ENCODE data around the gene CCDC187.

DNA sequence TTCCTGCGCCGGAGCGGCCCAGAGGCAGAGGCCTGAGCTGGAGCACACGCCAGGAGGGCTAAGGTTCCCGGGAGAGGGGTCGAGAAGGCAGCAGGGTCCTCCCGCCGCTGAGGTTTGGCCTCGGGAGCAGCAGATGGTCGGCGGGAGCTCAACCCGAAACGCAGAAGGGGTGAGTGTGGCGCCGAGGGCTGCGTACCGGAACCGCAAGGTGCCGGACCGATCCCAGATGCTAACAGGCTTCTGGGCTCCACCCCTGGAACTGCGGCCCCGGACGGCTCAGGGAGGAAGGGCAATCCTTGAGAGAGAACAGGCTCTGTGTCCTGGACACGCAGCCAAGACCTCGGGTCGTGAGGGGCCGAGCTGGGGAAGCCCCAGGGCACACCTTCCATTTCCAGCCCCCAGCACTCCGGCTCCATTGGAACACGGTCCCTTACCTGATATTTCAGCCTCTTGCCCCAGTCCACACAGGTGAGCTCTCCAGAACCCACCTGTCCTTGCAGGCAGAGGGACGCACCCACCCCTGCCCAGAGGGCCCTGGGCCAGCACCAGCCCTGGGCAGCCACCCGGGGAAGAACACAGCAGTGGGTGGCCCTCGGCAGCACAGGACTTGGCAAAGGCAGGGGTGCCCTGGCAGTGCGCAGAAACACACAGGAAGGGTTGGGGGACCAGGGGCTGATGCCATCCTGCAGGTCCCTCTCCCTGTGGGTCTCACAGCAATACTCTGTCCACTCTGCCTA, 100.3 kb downstream of the CCDC187 start:
- TF ChIP-seq, protein P1, sequence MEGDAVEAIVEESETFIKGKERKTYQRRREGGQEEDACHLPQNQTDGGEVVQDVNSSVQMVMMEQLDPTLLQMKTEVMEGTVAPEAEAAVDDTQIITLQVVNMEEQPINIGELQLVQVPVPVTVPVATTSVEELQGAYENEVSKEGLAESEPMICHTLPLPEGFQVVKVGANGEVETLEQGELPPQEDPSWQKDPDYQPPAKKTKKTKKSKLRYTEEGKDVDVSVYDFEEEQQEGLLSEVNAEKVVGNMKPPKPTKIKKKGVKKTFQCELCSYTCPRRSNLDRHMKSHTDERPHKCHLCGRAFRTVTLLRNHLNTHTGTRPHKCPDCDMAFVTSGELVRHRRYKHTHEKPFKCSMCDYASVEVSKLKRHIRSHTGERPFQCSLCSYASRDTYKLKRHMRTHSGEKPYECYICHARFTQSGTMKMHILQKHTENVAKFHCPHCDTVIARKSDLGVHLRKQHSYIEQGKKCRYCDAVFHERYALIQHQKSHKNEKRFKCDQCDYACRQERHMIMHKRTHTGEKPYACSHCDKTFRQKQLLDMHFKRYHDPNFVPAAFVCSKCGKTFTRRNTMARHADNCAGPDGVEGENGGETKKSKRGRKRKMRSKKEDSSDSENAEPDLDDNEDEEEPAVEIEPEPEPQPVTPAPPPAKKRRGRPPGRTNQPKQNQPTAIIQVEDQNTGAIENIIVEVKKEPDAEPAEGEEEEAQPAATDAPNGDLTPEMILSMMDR (conservative IDR thresholded peaks at IDR 0.05; ENCODE audit: low read depth, low read length), result no peak
- TF ChIP-seq EZH2 (IDR thresholded peaks at IDR 0.05; ENCODE audit: borderline replicate concordance, low read depth, low read length, poor library complexity, severe bottlenecking), result peak; percentile 79
